ENCODE results near the gene SC5D. TPM values are rescaled to one million over a fixed set of nuclear protein-coding genes. Genes with fewer than 3 reads are reported as not detected.

SC5D gene
- 10 to 100 TPM; 17.8 to 54.1 (median 26.3) TPM for polyA plus RNA-seq
- long read RNA-seq, donor 1, transcript SC5D-201 (5 exons, 2,456 nt), result major isoform, 38 of 60 reads
- long read RNA-seq, donor 1, partial matches to known transcripts, result 16 of 60 reads
- long read RNA-seq, donor 1, other reads (novel, unspliced or antisense), result 0 of 60 reads
- long read RNA-seq, donor 2, transcript SC5D-201 (5 exons, 2,456 nt), result major isoform, 14 of 14 reads
- long read RNA-seq, donor 2, partial matches to known transcripts, result 0 of 14 reads
- long read RNA-seq, donor 2, other reads (novel, unspliced or antisense), result 0 of 14 reads
- long read RNA-seq, donor 3, transcript SC5D-201 (5 exons, 2,456 nt), result major isoform, 5 of 14 reads
- long read RNA-seq, donor 3, partial matches to known transcripts, result 7 of 14 reads
- long read RNA-seq, donor 3, other reads (novel, unspliced or antisense), result 0 of 14 reads
- long read RNA-seq, donor 4, result 0 reads
- long read RNA-seq, donor 5, partial matches to known transcripts, result 0 of 3 reads
- long read RNA-seq, donor 5, other reads (novel, unspliced or antisense), result 0 of 3 reads
- long read RNA-seq, donor 6, transcript SC5D-201 (5 exons, 2,456 nt), result major isoform, 11 of 27 reads
- long read RNA-seq, donor 6, partial matches to known transcripts, result 14 of 27 reads
- long read RNA-seq, donor 6, other reads (novel, unspliced or antisense), result 0 of 27 reads
- long read RNA-seq, donor 7, result 0 reads
- long read RNA-seq, donor 8, result 0 reads
- long read RNA-seq, donor 9, transcript SC5D-201 (5 exons, 2,456 nt), result major isoform, 6 of 12 reads
- long read RNA-seq, donor 9, partial matches to known transcripts, result 5 of 12 reads
- long read RNA-seq, donor 9, other reads (novel, unspliced or antisense), result 0 of 12 reads
- long read RNA-seq, donor 10, transcript SC5D-201 (5 exons, 2,456 nt), result major isoform, 20 of 40 reads
- long read RNA-seq, donor 10, partial matches to known transcripts, result 11 of 40 reads
- long read RNA-seq, donor 10, other reads (novel, unspliced or antisense), result 0 of 40 reads

- DNase-seq, result peak; percentile 94 to 97
- H3K27ac ChIP-seq (ENCODE audit: low read depth in 1 of 3, low read length in 2 of 3), result peak within 1 kb of the TSS; percentile 79 to 97 (median 83)
- no peaks in the 10 kb centered on the region for H3K4me1 ChIP-seq (ENCODE audit: control insufficient read depth in 3 of 3, insufficient read depth in 2 of 3, low read depth in 1 of 3, low read length in 2 of 3)
- H3K4me3 ChIP-seq (ENCODE audit: low read depth in 1 of 3, low read length in 3 of 3), result peak within 1 kb of the TSS; percentile 62 to 92 (median 85)
- H3K9me3 ChIP-seq (ENCODE audit: control insufficient read depth in 2 of 2, insufficient read depth in 1 of 2, low read depth in 1 of 2, low read length in 1 of 2), result no peaks in the 10 kb centered on the region
- H3K27me3 ChIP-seq (ENCODE audit: control insufficient read depth in 3 of 3, insufficient read depth in 3 of 3, low read length in 3 of 3), result no peaks in the 10 kb centered on the region
- WGBS, 3 donors, result 1% methylated on average over 71 to 75 of the region's 75 CpGs
- H3K36me3 ChIP-seq (ENCODE audit: control insufficient read depth in 3 of 3, insufficient read depth in 2 of 3, low read depth in 1 of 3, low read length in 3 of 3), result no peaks in the 10 kb centered on the region
- no peak for FAIRE-seq
These were observed at the start of gene SC5D for GRCh38 chr11:121292495-121293287. SC5D (plus strand) TSS chr11:121292771; CDS start chr11:121303376, 10,605 bp downstream.

GRCh38 chr11:121244884-121245283 is 47.7 kb upstream of the SC5D start:
- 77 to 84% (median 82%) methylated on average over 10 of the region's 10 CpGs for WGBS, 3 donors
- Histone ChIP-seq H3K4me3 (ENCODE audit: low read depth in 1 of 3, low read length in 3 of 3) (no peak overlapping the region), H3K4me1 (ENCODE audit: control insufficient read depth in 3 of 3, insufficient read depth in 2 of 3, low read depth in 1 of 3, low read length in 2 of 3) (no peaks in the 10 kb centered on the region), H3K36me3 (ENCODE audit: control insufficient read depth in 3 of 3, insufficient read depth in 2 of 3, low read depth in 1 of 3, low read length in 3 of 3) (no peaks in the 10 kb centered on the region), H3K27ac (ENCODE audit: low read depth in 1 of 3, low read length in 2 of 3) (no peak overlapping the region), H3K27me3 (ENCODE audit: control insufficient read depth in 3 of 3, insufficient read depth in 3 of 3, low read length in 3 of 3) (peaks cover 0 to 2% (median 0%) of the 10 kb centered on the region in 3 donors), H3K9me3 (ENCODE audit: control insufficient read depth in 2 of 2, insufficient read depth in 1 of 2, low read depth in 1 of 2, low read length in 1 of 2) (no peaks in the 10 kb centered on the region)
- DNase-seq (no peak), FAIRE-seq (no peak)

GRCh38 chr11:121246021-121246768 is 46.4 kb upstream of the SC5D start:
- no peaks in the 10 kb centered on the region for H3K4me1 ChIP-seq (ENCODE audit: control insufficient read depth in 3 of 3, insufficient read depth in 2 of 3, low read depth in 1 of 3, low read length in 2 of 3)
- H3K27me3 ChIP-seq (ENCODE audit: control insufficient read depth in 3 of 3, insufficient read depth in 3 of 3, low read length in 3 of 3), result peaks cover 0 to 2% (median 0%) of the 10 kb centered on the region in 3 donors
- H3K27ac ChIP-seq (ENCODE audit: low read depth in 1 of 3, low read length in 2 of 3), result no peak overlapping the region
- WGBS, 3 donors, result 82 to 91% (median 89%) methylated on average over 23 of the region's 23 CpGs
- DNase-seq (no peak), FAIRE-seq (no peak)
- H3K4me3 ChIP-seq (ENCODE audit: low read depth in 1 of 3, low read length in 3 of 3), result no peak overlapping the region
- no peaks in the 10 kb centered on the region for H3K36me3 ChIP-seq (ENCODE audit: control insufficient read depth in 3 of 3, insufficient read depth in 2 of 3, low read depth in 1 of 3, low read length in 3 of 3)
- no peaks in the 10 kb centered on the region for H3K9me3 ChIP-seq (ENCODE audit: control insufficient read depth in 2 of 2, insufficient read depth in 1 of 2, low read depth in 1 of 2, low read length in 1 of 2)

GRCh38 chr11:121246769-121247035 is 45.9 kb upstream of the SC5D start:
- DNase-seq (no peak), FAIRE-seq (no peak)
- Histone ChIP-seq H3K9me3 (ENCODE audit: control insufficient read depth in 2 of 2, insufficient read depth in 1 of 2, low read depth in 1 of 2, low read length in 1 of 2) (no peaks in the 10 kb centered on the region), H3K4me1 (ENCODE audit: control insufficient read depth in 3 of 3, insufficient read depth in 2 of 3, low read depth in 1 of 3, low read length in 2 of 3) (no peaks in the 10 kb centered on the region), H3K4me3 (ENCODE audit: low read depth in 1 of 3, low read length in 3 of 3) (no peak overlapping the region), H3K27me3 (ENCODE audit: control insufficient read depth in 3 of 3, insufficient read depth in 3 of 3, low read length in 3 of 3) (peaks cover 0 to 2% (median 0%) of the 10 kb centered on the region in 3 donors), H3K36me3 (ENCODE audit: control insufficient read depth in 3 of 3, insufficient read depth in 2 of 3, low read depth in 1 of 3, low read length in 3 of 3) (no peaks in the 10 kb centered on the region), H3K27ac (ENCODE audit: low read depth in 1 of 3, low read length in 2 of 3) (no peak overlapping the region)
- WGBS, 3 donors, result 75 to 82% (median 79%) methylated on average over 3 of the region's 3 CpGs

- 37 to 78% (median 60%) methylated on average over 4 of the region's 4 CpGs for WGBS, 3 donors
- H3K4me1 ChIP-seq (ENCODE audit: control insufficient read depth in 3 of 3, insufficient read depth in 2 of 3, low read depth in 1 of 3, low read length in 2 of 3), result no peaks in the 10 kb centered on the region
- no peak overlapping the region for H3K4me3 ChIP-seq (ENCODE audit: low read depth in 1 of 3, low read length in 3 of 3)
- DNase-seq (no peak), FAIRE-seq (no peak)
- peaks cover 0 to 2% (median 0%) of the 10 kb centered on the region in 3 donors for H3K27me3 ChIP-seq (ENCODE audit: control insufficient read depth in 3 of 3, insufficient read depth in 3 of 3, low read length in 3 of 3)
- H3K27ac ChIP-seq (ENCODE audit: low read depth in 1 of 3, low read length in 2 of 3), result no peak overlapping the region
- H3K36me3 ChIP-seq (ENCODE audit: control insufficient read depth in 3 of 3, insufficient read depth in 2 of 3, low read depth in 1 of 3, low read length in 3 of 3), result no peaks in the 10 kb centered on the region
- no peaks in the 10 kb centered on the region for H3K9me3 ChIP-seq (ENCODE audit: control insufficient read depth in 2 of 2, insufficient read depth in 1 of 2, low read depth in 1 of 2, low read length in 1 of 2)
These were observed 44.1 kb upstream of the SC5D start for GRCh38 chr11:121248496-121248895.

- peak; percentile 79 for FAIRE-seq
- no peak overlapping the region for H3K27ac ChIP-seq (ENCODE audit: low read depth in 1 of 3, low read length in 2 of 3)
- no peaks in the 10 kb centered on the region for H3K4me1 ChIP-seq (ENCODE audit: control insufficient read depth in 3 of 3, insufficient read depth in 2 of 3, low read depth in 1 of 3, low read length in 2 of 3)
- 24 to 32% (median 29%) methylated on average over 7 of the region's 7 CpGs for WGBS, 3 donors
- no peak overlapping the region for H3K4me3 ChIP-seq (ENCODE audit: low read depth in 1 of 3, low read length in 3 of 3)
- H3K36me3 ChIP-seq (ENCODE audit: control insufficient read depth in 3 of 3, insufficient read depth in 2 of 3, low read depth in 1 of 3, low read length in 3 of 3), result no peaks in the 10 kb centered on the region
- peak; percentile 23 to 51 for DNase-seq
- no peaks in the 10 kb centered on the region for H3K9me3 ChIP-seq (ENCODE audit: control insufficient read depth in 2 of 2, insufficient read depth in 1 of 2, low read depth in 1 of 2, low read length in 1 of 2)
- peaks cover 0 to 2% (median 0%) of the 10 kb centered on the region in 3 donors for H3K27me3 ChIP-seq (ENCODE audit: control insufficient read depth in 3 of 3, insufficient read depth in 3 of 3, low read length in 3 of 3)
These were observed 43.4 kb upstream of the SC5D start for GRCh38 chr11:121249039-121249663.

- H3K27ac ChIP-seq (ENCODE audit: low read depth in 1 of 3, low read length in 2 of 3), result no peak overlapping the region
- 77 to 84% (median 81%) methylated on average over 4 of the region's 4 CpGs for WGBS, 3 donors
- H3K9me3 ChIP-seq (ENCODE audit: control insufficient read depth in 2 of 2, insufficient read depth in 1 of 2, low read depth in 1 of 2, low read length in 1 of 2), result no peaks in the 10 kb centered on the region
- no peaks in the 10 kb centered on the region for H3K36me3 ChIP-seq (ENCODE audit: control insufficient read depth in 3 of 3, insufficient read depth in 2 of 3, low read depth in 1 of 3, low read length in 3 of 3)
- H3K27me3 ChIP-seq (ENCODE audit: control insufficient read depth in 3 of 3, insufficient read depth in 3 of 3, low read length in 3 of 3), result peaks cover 0 to 3% (median 2%) of the 10 kb centered on the region in 3 donors
- no peaks in the 10 kb centered on the region for H3K4me1 ChIP-seq (ENCODE audit: control insufficient read depth in 3 of 3, insufficient read depth in 2 of 3, low read depth in 1 of 3, low read length in 2 of 3)
- FAIRE-seq (no peak), DNase-seq (peak; percentile 16 to 41)
- H3K4me3 ChIP-seq (ENCODE audit: low read depth in 1 of 3, low read length in 3 of 3), result no peak overlapping the region
These were observed 41.7 kb upstream of the SC5D start for GRCh38 chr11:121250843-121251242.
